H54 (cell line): Measurements from ENCODE around the gene NAA38.

Source experiments
- DNase-seq: peaks from one replicate; pipeline ENCODE4 v3.0.0; 2011; ENCODE audit warnings: low spot score, mixed read lengths; ENCODE audit not compliant: insufficient read length
- FAIRE-seq: peaks from 3 replicates; lab custom pipeline; 2011; peaks lifted over from hg19 to GRCh38; lab: Jason Lieb, UNC
- POLR2A ChIP-seq: IDR thresholded peaks from 2 replicates; pipeline ENCODE4 v1.6.1; 2011; ENCODE audit warnings: low read depth, mild to moderate bottlenecking, low read length

NAA38 gene

DNA sequence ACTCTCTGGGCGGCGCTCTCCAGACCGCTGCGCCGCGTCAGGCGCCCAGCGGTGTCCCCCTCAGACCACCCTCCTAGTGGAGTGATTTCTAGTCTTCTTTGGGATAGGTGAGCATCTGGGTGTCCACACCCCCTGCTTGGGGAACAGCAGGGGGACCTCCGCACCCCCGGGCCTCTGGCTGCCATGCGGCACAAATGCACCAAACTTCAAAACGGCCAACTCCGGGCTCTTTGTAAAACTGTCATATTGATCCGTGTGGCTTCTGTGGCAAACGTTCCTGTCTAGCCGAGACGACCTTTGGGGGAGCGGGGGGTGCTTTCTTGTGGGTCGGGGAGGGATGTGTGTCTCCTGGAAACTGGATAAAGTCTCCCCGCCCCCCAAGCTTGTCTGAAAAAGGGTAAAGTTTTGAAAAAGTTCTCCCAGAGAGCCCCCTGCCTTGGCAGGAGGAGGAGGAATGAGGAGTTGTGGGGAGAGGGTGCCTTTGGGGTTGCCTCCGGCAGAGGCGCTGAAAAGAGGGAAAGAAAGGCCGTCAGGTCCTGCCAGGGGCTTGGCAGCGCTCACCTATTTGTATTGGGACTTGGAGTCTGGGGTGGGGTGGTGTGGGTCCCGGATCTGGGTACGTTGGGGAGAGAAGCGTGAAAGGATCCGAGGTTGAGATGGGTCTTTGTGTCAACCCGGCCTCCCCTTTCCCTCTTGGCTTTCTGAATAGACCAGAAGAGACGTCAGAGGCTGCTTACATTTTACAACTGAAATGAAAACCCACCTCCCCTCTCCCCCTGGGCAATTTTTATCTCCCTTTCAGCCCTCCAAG is 29.1 kb upstream of the NAA38 start:
- TF ChIP-seq POLR2A = no peak
- DNase-seq (peak; percentile 45), FAIRE-seq (no peak)

DNA sequence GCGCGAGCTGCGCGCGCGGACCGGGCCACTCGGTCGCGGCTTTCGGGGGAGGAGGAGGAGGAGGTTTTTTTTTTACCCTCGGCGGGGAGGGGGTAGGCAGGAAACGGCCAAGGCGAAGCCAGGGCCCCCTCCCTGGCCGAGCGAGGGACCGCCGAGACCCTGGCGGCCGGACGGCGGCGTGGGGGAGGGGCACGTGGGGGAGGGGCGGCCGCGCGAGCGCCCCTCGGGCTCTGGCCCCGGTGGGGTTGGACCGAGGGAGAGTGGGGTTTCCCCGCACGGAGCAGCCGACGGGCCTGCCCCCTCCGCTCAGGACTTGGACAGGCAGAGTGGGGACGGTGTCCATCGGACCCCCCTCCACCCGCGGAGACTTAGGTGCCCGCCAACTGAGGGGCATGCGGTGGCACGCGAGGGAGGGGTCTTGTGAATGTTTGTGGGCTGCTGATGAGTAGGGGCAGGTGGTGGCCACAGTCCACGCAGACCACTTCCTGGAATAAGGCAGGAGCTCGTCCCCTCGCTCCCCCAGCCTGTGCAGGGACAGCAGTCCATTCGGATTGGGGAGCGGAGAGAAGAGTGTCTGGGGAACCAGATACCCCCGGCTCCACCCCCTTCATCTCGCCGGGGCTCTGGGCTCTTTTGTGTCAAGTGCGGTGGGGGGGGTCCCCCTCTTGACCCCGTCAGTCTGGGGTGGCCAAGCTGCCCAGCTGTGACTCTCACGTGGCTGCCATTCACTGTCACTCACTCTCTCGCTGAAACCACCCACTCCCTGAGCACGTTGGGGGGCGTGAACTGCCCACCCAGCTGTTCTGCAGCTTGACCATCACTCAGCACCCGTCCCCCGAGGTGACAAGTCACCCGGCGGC is 28.2 kb upstream of the NAA38 start:
- peak; percentile 48 for DNase-seq
- FAIRE-seq = no peak
- peak; percentile 29 for TF ChIP-seq POLR2A

DNA sequence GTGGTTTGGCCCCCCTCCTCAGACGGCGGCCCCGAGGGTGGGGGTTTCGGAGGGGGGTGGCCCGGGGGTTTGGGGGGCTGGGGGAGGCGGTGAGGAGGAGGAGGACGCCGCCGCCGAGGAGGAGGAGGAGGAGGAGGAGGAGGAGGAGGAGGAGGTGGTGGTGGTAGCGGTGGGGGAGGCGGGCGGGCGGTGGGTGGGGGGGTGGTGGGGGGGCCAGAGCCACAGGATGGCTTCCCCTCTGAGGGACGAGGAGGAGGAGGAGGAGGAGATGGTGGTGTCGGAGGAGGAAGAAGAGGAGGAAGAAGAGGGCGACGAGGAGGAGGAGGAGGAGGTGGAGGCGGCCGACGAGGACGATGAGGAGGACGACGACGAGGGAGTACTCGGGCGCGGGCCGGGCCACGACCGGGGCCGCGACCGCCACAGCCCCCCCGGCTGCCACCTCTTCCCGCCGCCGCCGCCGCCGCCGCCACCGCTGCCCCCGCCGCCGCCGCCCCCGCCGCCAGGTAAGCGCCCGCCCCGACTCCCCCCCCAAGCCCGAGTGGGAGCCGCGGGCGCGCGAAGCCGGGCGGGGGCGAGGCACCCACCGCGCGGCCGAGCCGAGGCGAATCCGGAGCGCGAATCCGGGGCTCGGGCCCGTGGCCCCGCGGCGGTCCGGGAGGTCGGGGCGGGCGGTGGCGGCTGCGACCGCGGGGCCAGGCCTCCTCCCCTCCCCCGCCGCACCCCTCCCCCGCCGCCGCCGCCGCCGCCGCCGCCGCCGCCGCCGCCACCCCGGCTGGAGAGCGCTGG is 27.4 kb upstream of the NAA38 start:
- TF ChIP-seq POLR2A = peak; percentile 55; the same call in 1 of the 2 replicates
- FAIRE-seq (no peak), DNase-seq (no peak)

DNA sequence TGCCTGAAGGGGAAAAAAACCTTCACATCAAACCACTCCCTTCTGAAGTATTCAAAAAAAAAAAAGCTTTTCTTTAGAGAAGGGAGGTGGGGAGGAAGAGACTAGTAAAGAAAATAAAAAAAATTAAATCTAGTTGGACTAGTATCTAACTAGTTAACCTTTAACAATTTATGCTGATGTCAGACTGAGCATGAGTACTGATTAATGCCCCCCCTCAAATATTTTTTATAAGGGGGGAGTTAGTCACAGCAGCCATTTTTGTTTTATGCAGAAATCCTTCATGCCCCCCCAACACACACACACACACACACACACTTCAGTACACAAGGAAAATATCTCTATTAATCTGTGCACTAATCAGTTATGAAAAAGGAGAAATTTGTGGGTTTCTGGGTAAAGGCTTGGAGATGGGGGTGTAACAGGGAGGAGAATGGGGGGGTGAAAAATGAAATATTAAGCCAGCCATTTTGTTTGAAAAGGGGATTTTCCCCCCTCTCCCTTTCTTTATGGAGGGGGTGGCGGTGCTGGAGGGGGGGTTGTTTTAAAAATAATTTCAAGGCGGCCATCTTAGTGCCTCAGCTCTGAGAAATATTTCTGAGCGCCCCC is 26.5 kb upstream of the NAA38 start:
- TF ChIP-seq POLR2A = no peak
- FAIRE-seq (no peak), DNase-seq (peak; percentile 37)

DNA sequence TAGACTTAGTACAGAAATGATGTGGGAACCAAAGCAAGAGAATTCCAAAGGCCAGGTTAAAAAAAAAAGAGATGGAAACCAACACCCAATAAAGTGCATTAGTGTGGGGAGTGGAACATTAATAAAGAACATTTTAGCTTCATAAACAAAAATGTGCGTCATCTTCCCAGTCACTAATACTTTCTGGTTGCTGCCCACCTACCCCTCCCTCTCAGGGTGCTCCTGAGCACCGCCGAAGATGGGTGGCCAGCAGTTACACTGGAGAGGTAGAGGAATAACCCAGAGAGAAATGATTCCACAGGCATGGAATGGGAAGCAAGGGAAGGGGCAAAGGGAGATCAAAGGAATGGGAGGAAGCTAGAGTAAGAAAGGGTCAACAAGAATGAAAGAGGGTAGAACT is 25.3 kb upstream of the NAA38 start:
- no peak for TF ChIP-seq POLR2A
- DNase-seq (no peak), FAIRE-seq (no peak)

DNA sequence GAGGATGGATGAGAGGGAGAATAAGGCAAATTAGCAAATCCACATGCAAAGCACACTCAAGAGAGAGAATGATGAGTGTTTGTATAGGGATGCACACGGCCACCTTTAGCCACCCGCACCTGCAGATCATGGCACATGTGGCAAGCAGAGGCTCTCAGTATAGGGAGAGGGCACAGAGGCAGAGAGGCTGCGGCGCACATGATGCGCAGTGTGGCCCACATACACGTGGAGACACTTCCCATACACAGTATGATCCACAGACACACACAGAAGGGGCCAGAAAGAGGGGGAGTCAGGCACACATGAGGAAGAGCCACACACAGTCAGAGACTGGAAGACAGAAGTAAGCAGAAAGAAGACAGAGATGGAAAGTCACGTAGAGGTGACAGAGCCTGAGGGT is 24.7 kb upstream of the NAA38 start:
- FAIRE-seq = no peak
- no peak for DNase-seq
- TF ChIP-seq POLR2A = no peak

DNA sequence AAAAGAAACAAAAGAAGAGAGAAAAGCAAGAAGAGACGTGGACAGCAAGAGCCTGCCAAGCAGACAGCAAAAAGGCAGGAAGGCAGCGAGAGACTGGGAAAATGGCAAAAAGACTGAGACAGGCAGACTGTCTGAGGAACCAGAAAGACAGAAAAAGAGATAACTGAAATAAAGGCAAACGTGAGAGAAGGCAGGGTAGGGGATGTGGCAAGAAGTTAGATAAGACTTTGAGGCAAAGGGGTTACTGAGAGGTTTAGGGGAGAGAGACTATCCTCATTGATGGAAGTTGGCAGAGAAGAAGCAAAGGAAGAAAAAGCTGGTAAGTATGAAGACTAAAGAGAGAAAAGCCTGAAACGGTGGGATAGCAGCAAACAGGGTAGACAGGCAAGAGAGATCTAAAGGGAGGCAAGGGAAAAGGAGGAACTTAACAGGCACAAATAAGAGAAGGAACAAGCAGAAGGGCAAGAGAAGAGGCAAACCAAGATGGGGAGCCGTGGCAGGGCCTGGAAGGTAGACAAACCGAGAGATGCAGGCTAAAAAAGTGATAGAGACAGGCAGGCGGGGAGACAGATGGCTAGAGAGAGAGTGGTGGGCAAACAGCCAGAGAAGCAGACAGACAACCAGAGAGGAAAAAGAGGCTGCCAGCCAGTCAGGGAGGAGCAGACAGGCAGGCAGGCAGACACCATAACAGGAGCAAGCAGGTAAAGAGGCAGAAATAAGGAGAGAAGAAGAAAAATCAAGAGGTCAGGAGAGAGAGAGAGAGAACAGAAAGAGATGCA is 24.1 kb upstream of the NAA38 start:
- FAIRE-seq (no peak), DNase-seq (no peak)
- TF ChIP-seq POLR2A = no peak

DNA sequence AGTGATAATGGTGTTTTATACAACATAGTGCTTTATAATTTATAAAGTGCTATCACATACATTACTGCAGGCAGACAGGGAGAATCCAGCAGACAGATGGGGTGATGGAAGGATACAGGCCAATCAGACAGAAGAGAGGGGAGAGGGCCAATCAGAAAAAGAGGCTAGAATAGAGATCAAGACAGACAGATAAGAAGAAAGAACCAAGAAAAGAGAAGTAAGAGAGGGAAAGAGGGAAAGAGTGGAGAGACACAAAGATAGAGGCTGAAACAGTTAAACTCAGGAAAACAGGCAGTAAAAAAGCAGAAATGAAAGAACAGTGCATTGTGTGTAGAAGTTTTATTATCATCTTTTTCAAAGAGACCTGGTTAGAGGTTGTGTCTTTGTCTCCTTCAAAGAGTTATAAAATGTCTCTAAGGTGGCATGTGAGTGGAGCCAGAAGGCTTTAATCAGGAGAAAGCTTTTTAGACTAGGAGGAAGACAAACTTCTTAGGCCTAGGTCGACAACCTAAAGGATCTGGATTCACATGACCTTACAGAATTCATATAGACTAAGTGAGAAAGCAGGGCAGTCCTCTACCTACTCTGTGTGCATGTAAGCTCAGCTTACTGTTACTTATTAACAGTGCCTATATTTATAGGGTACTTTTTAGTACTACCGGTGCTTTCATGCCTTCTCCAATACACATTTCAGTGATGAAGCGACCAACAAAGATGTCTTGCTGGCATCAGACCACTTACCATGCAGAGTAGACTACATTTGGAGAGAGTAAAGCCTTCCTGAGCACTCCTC is 22.9 kb upstream of the NAA38 start:
- FAIRE-seq (no peak), DNase-seq (no peak)
- no peak for TF ChIP-seq POLR2A

DNA sequence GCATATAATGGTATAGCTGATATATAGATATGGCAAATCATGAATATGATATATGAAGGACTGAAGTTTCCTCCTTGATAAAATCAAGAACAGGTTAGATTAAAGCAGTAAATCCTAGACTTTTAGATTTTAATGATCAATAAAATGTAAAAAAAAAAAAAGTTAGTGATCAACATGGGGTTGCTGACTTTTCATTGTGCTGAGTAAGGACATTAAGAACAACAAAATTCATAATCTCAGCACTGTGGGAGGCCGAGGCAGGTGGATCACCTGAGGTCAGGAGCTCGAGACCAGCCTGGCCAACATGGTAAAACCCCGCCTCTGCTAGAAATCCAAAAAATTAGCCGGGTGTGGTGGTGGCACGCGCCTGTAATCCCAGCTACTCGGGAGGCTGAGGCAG is 20.9 kb upstream of the NAA38 start:
- no peak for FAIRE-seq
- TF ChIP-seq POLR2A = no peak
- DNase-seq = no peak

DNA sequence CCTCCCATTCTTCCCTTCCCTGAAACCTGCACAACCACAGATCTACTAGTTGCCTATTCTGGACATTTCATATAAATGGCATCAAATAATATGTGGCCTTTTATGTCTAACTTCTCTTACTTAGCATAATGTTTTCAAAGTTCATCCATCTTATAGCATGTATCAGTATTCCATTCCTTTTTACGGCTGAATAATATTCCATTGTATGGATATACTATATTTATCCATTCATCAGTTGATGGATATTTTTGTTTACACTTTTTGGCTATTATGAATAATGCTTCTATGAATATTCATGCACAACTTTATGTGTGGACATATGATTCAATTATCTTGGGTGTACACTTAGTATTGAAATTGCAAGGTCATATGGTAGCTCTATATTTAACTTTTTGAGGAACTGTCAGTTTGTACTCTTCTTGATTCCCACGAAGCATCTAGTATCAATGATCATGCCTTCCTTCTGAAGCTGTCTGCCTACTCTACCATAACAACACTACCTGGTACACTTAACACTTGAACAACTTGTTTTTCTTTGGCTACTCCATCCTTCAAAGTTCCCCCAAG is 18.5 kb upstream of the NAA38 start:
- DNase-seq (no peak), FAIRE-seq (peak; percentile 38)
- TF ChIP-seq POLR2A = no peak

DNA sequence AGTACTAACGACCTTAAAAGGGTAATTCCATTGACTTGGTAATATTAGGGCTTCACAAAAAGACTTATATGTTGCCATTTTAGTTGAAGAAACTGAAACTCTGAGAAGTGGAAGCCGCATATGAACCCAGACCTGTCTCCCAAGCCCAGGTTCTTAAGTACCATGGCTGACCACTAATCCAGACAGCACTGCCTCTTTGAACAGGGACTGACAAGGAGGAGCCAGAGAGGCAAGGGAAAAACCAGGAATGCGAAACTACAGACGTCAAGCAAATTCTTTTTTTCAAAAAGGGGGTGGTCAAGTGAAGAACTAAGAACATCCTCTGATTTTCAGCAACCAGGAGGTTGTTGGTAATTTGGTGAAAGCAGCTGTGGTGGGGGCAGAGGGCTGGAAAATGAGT is 15.7 kb upstream of the NAA38 start:
- no peak for TF ChIP-seq POLR2A
- FAIRE-seq (no peak), DNase-seq (no peak)
